Mesothelial cell of epicardium (in vitro differentiated cells): ENCODE results near the gene LTO1. TPM values are rescaled to one million over a fixed set of nuclear protein-coding genes. Genes with fewer than 3 reads are reported as not detected.

Source experiments
- DNase-seq, 2 experiments: peaks; one replicate each; pipeline ENCODE4 v3.0.0; 2021; ENCODE audit warnings: low spot score in 2 of 2; ENCODE audit not compliant: unreplicated experiment in 2 of 2
- H3K27ac Mint-ChIP-seq: 2 replicates; pipeline ENCODE4 v1.8.0; 2021; ENCODE audit warnings: mixed read lengths
- H3K27me3 Mint-ChIP-seq: 2 replicates; pipeline ENCODE4 v1.8.0; 2021; ENCODE audit warnings: low read depth, mixed read lengths
- H3K36me3 Mint-ChIP-seq: 2 replicates; pipeline ENCODE4 v1.8.0; 2021; ENCODE audit warnings: mixed read lengths
- H3K4me1 Mint-ChIP-seq: 2 replicates; pipeline ENCODE4 v1.8.0; 2021; ENCODE audit warnings: mixed read lengths
- H3K4me3 Mint-ChIP-seq: 2 replicates; pipeline ENCODE4 v1.8.0; 2021; ENCODE audit warnings: mild to moderate bottlenecking, moderate library complexity, mixed read lengths
- H3K9me3 Mint-ChIP-seq: 2 replicates; pipeline ENCODE4 v1.8.0; 2021; ENCODE audit warnings: mixed read lengths
- CTCF ChIP-seq: fragments of 200-600 bp; sonication (generic); IDR thresholded peaks from one replicate; pipeline ENCODE4 v1.5.0; 2021; ENCODE audit warnings: antibody characterized with exemption; ENCODE audit not compliant: unreplicated experiment
- total RNA-seq: library from RNA; stranded (reverse); gene quantifications from 3 replicates; pipeline ENCODE4 v1.2.1, GENCODE V29; 2021

LTO1 gene
- total RNA-seq, 1 donor from 2014 or later: 31.6 TPM

GRCh38 chr11:69640260-69640994, 34.7 kb downstream of the LTO1 start:
- Mint-ChIP-seq H3K4me3 (peak overlapping the region; percentile 96), H3K36me3 (no peaks in the 10 kb centered on the region), H3K27ac (peak overlapping the region; percentile 79), H3K9me3 (no peaks in the 10 kb centered on the region), H3K27me3 (peaks cover 20% of the 10 kb centered on the region), H3K4me1 (peaks cover 50% of the 10 kb centered on the region)
- no peak for TF ChIP-seq CTCF
- peak in 1 of 2 experiments; percentile 57 for DNase-seq

GRCh38 chr11:69639831-69640230, 35.3 kb downstream of the LTO1 start:
- Mint-ChIP-seq H3K27ac (peak overlapping the region; percentile 79), H3K9me3 (no peaks in the 10 kb centered on the region), H3K4me3 (peak overlapping the region; percentile 96), H3K27me3 (peaks cover 20% of the 10 kb centered on the region), H3K4me1 (peaks cover 50% of the 10 kb centered on the region), H3K36me3 (no peaks in the 10 kb centered on the region)
- no peak for TF ChIP-seq CTCF
- no peak for DNase-seq

DNA sequence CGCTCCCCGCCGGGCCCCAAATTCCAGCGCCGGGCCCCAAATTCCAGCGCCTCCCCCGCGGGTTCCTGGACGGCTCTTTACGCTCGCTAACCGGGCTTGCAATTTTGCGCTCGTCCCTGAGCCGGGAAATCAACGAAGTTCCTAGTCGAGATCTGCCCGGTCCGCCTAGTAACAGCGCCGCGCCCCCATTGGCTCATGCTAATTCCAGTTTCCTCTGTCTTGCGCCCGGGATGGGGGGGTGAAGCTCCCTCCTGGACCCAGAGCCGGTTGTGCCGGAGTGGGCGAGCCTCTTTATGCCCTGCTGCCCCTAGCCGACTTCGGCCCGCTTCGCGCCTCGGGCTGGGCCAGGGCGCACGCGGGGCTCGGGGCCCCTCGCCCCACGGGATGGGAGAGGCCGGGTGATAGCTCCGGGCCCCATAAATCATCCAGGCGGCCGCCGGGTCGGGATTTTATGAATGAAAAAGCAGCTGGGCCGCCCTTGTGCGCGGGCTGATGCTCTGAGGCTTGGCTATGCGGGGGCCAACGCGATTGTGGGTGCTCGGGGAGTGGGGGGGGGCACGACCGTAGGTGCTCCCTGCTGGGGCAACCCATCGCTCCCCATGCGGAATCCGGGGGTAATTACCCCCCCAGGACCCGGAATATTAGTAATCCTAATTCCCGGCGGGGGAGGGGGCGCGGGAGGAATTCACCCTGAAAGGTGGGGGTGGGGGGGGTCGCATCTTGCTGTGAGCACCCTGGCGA, 36.0 kb downstream of the LTO1 start:
- Mint-ChIP-seq H3K36me3 (no peaks in the 10 kb centered on the region), H3K9me3 (no peaks in the 10 kb centered on the region), H3K4me3 (peak overlapping the region; percentile 96), H3K27ac (peak overlapping the region; percentile 78), H3K4me1 (peaks cover 50% of the 10 kb centered on the region), H3K27me3 (peaks cover 20% of the 10 kb centered on the region)
- TF ChIP-seq CTCF: peak; percentile 24
- peak; percentile 85 to 94 for DNase-seq

- no peak for TF ChIP-seq CTCF
- Mint-ChIP-seq H3K27me3 (peaks cover 20% of the 10 kb centered on the region), H3K36me3 (no peaks in the 10 kb centered on the region), H3K4me1 (peaks cover 42% of the 10 kb centered on the region), H3K27ac (peak overlapping the region; percentile 88), H3K4me3 (peak overlapping the region; percentile 73), H3K9me3 (no peaks in the 10 kb centered on the region)
- DNase-seq: peak in 1 of 2 experiments; percentile 78
Measured at GRCh38 chr11:69637941-69638871, 36.9 kb downstream of the LTO1 start.

DNA sequence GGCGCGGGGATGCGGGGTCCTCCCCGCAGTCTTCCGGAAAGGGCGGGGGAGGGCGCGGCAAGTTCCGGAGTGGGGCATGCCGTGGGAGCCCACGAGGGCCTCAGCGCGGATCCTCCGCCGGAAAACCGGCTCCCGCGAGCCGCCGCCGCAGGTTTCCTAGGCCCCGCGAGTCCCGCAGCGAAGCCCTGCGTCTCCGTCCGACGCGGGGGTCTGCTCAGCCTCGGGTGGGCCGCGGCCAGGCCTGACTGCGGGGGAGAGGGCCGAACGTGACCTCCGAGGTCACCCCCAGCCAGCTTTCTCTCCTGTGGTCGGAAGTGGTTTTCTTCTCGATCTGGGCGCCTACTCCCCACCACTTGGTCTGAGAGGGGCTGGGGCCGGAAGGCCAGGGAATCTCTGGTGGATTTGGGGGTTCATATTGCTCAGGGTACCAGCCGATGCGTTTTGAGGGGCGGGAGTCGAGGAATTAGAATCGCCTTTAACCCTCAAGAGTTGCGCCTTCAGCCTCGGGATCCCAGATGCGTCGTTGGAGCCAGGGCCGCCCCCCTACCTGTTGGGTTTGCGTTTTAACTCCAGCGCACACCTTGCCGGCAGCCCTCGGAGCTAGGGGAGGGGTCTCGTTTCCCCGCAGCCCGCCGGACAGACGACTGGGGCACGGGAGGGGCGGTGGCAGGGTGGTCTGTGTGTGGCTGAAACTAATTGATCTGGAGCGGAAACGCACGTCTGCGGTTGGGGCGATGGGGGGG, 37.8 kb downstream of the LTO1 start:
- no peaks in the 10 kb centered on the region for H3K36me3 Mint-ChIP-seq
- H3K4me1 Mint-ChIP-seq: peaks cover 42% of the 10 kb centered on the region
- H3K27ac Mint-ChIP-seq: peak overlapping the region; percentile 78
- peaks cover 20% of the 10 kb centered on the region for H3K27me3 Mint-ChIP-seq
- H3K9me3 Mint-ChIP-seq: no peaks in the 10 kb centered on the region
- no peak for TF ChIP-seq CTCF
- peak overlapping the region; percentile 73 for H3K4me3 Mint-ChIP-seq
- no peak for DNase-seq
